ENCODE results near the gene KRT74. TPM values are rescaled to one million over a fixed set of nuclear protein-coding genes. Genes with fewer than 3 reads are reported as not detected.

The KRT74 gene
- total RNA-seq, 1 experiment from 2014 or later: not detected

- POLR2A ChIA-PET: no interaction called here
- no peaks in the 10 kb centered on the region for H3K4me1 Mint-ChIP-seq (ENCODE audit: low read depth, unreplicated experiment)
- no peaks in the 10 kb centered on the region for H3K36me3 Mint-ChIP-seq (ENCODE audit: insufficient read depth, unreplicated experiment)
Observed at GRCh38 chr12:52582486-52582885, 8.8 kb upstream of the KRT74 start.

DNA sequence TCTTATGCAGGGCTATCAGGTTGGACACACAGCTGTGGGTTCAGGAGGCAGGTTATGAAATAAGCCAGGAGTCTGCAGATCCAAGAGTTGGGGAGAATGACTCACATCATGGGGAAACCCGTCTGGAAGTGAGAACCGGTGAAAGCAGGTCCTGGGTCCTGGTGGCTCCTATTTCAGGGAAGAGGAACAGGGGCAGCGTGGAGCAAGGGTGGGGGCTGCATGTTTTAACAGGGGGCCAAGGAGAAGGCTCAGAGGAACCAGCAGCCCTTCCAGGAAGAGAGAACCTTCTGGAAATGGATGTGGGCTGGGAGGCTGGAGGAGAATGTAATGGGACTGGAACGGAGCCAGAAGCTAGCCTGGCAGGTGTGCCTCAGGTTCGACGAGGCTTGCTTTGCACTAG lies 7.8 kb upstream of the KRT74 start:
- Histone ChIP-seq H3K4me1 (peaks cover 11% of the 10 kb centered on the region; the same call in 1 of the 2 replicates), H3K27me3 (replicated peaks; ENCODE audit: control insufficient read depth, insufficient read depth, low read length) (no peaks in the 10 kb centered on the region), H3K9me3 (no peaks in the 10 kb centered on the region), H3K4me3 (ENCODE audit: low read depth, low read length) (no peak overlapping the region), H3K36me3 (ENCODE audit: control insufficient read depth, insufficient read depth, low read length) (no peaks in the 10 kb centered on the region)
- no peaks in the 10 kb centered on the region for H3K4me1 Mint-ChIP-seq (ENCODE audit: low read depth, unreplicated experiment)
- TF ChIP-seq, protein P1, sequence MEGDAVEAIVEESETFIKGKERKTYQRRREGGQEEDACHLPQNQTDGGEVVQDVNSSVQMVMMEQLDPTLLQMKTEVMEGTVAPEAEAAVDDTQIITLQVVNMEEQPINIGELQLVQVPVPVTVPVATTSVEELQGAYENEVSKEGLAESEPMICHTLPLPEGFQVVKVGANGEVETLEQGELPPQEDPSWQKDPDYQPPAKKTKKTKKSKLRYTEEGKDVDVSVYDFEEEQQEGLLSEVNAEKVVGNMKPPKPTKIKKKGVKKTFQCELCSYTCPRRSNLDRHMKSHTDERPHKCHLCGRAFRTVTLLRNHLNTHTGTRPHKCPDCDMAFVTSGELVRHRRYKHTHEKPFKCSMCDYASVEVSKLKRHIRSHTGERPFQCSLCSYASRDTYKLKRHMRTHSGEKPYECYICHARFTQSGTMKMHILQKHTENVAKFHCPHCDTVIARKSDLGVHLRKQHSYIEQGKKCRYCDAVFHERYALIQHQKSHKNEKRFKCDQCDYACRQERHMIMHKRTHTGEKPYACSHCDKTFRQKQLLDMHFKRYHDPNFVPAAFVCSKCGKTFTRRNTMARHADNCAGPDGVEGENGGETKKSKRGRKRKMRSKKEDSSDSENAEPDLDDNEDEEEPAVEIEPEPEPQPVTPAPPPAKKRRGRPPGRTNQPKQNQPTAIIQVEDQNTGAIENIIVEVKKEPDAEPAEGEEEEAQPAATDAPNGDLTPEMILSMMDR (IDR thresholded peaks at IDR 0.05; ENCODE audit: insufficient read depth in 1 of 2, low read depth in 1 of 2, low read length in 1 of 2, severe bottlenecking in 1 of 2, unreplicated experiment in 1 of 2): no peak
- ChIA-PET POLR2A (interaction anchor here (0.5 kb wide), 1 partner anchor 411 kb away, joined by 3 read pairs; no protein-coding TSS in a partner anchor), CTCF (interaction anchor here (0.5 to 1.7 kb wide), 3 partner anchors 34 to 304 kb away, joined by 3 to 7 read pairs (median 3); no protein-coding TSS in a partner anchor)
- DNase-seq: peak in 1 of 2 experiments; percentile 18
- no peaks in the 10 kb centered on the region for H3K36me3 Mint-ChIP-seq (ENCODE audit: insufficient read depth, unreplicated experiment)
- intact Hi-C loops (cut with micrococcal nuclease; ENCODE audit: unreplicated experiment): loop anchor here (2.0 kb wide), 1 partner anchor 425 kb away; no protein-coding TSS in a partner anchor
- no TSS peak for BruUV-seq (replicated peaks)
- no peaks in the 10 kb centered on the region for H3K27me3 Mint-ChIP-seq (ENCODE audit: insufficient read depth, unreplicated experiment)
- no peak overlapping the region for H3K27ac Mint-ChIP-seq (ENCODE audit: unreplicated experiment)
- H3K4me3 Mint-ChIP-seq (ENCODE audit: unreplicated experiment): no peak overlapping the region
- H3K9me3 Mint-ChIP-seq (ENCODE audit: unreplicated experiment): no peaks in the 10 kb centered on the region

More at GRCh38 chr12:52582486-52582885, 8.8 kb upstream of the KRT74 start:
- TF ChIP-seq, protein P1 (IDR thresholded peaks at IDR 0.05; ENCODE audit: insufficient read depth in 1 of 2, low read depth in 1 of 2, low read length in 1 of 2, severe bottlenecking in 1 of 2, unreplicated experiment in 1 of 2): no peak
- DNase-seq: peak in 1 of 2 experiments; percentile 7
- Mint-ChIP-seq H3K27me3 (ENCODE audit: insufficient read depth, unreplicated experiment) (peaks cover 4% of the 10 kb centered on the region), H3K9me3 (ENCODE audit: unreplicated experiment) (no peaks in the 10 kb centered on the region), H3K27ac (ENCODE audit: unreplicated experiment) (no peak overlapping the region), H3K4me3 (ENCODE audit: unreplicated experiment) (no peak overlapping the region)
- intact Hi-C loops (cut with micrococcal nuclease; ENCODE audit: unreplicated experiment): no loop called here
- no peak overlapping the region for H3K4me3 ChIP-seq (ENCODE audit: low read depth, low read length)
- peaks cover 11% of the 10 kb centered on the region; the same call in 1 of the 2 replicates for H3K4me1 ChIP-seq
- no TSS peak for BruUV-seq (replicated peaks)
- H3K27me3 ChIP-seq (replicated peaks; ENCODE audit: control insufficient read depth, insufficient read depth, low read length): no peaks in the 10 kb centered on the region
- no peaks in the 10 kb centered on the region for H3K36me3 ChIP-seq (ENCODE audit: control insufficient read depth, insufficient read depth, low read length)
- no peaks in the 10 kb centered on the region for H3K9me3 ChIP-seq
- CTCF ChIA-PET: interaction anchor here (1.5 kb wide), 1 partner anchor 297 kb away, joined by 5 read pairs; no protein-coding TSS in a partner anchor

DNA sequence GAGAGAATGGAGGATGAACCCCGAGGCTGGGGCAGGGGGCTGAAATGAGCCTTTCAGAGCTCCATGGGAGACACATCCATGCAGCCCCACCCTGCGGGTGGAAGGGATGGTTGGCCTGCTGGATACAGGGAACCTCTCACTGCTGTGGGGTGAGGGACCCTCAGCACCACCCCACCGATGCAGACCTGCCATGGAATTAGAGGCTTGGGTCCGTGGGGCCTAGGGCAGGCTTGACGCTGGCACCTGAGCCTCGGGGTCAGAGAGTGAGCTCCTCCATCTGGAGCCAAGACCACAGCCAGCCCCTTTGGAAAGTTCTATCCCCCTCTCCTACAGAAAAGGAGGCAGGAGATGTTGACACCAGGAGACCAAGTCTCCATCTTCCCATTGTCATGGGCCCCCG lies 7.4 kb upstream of the KRT74 start:
- H3K36me3 ChIP-seq (ENCODE audit: control insufficient read depth, insufficient read depth, low read length): no peaks in the 10 kb centered on the region
- POLR2A ChIA-PET: no interaction called here
- peak in 1 of 2 experiments; percentile 15 for DNase-seq
- CTCF ChIA-PET: interaction anchor here (0.5 to 1.7 kb wide), 3 partner anchors 34 to 304 kb away, joined by 3 to 7 read pairs (median 3); no protein-coding TSS in a partner anchor
- Mint-ChIP-seq H3K4me1 (ENCODE audit: low read depth, unreplicated experiment) (no peaks in the 10 kb centered on the region), H3K36me3 (ENCODE audit: insufficient read depth, unreplicated experiment) (no peaks in the 10 kb centered on the region), H3K27me3 (ENCODE audit: insufficient read depth, unreplicated experiment) (no peaks in the 10 kb centered on the region), H3K4me3 (ENCODE audit: unreplicated experiment) (no peak overlapping the region), H3K9me3 (ENCODE audit: unreplicated experiment) (no peaks in the 10 kb centered on the region), H3K27ac (ENCODE audit: unreplicated experiment) (no peak overlapping the region)
- no peaks in the 10 kb centered on the region for H3K27me3 ChIP-seq (replicated peaks; ENCODE audit: control insufficient read depth, insufficient read depth, low read length)
- H3K9me3 ChIP-seq: no peaks in the 10 kb centered on the region
- peaks cover 11% of the 10 kb centered on the region; the same call in 1 of the 2 replicates for H3K4me1 ChIP-seq
- intact Hi-C loops (cut with micrococcal nuclease; ENCODE audit: unreplicated experiment): loop anchor here (2.0 kb wide), 1 partner anchor 424 kb away; no protein-coding TSS in a partner anchor
- no TSS peak for BruUV-seq (replicated peaks)
- TF ChIP-seq, protein P1 (IDR thresholded peaks at IDR 0.05; ENCODE audit: insufficient read depth in 1 of 2, low read depth in 1 of 2, low read length in 1 of 2, severe bottlenecking in 1 of 2, unreplicated experiment in 1 of 2): no peak
- no peak overlapping the region for H3K4me3 ChIP-seq (ENCODE audit: low read depth, low read length)

Measured in Caco-2 (cell line).